ENCODE data around the gene SPG11.

Gene SPG11

GRCh38 chr15:44663410-44664308 is at the start of gene SPG11:
TSS of gene SPG11 (minus strand) at chr15:44663662. CDS start at chr15:44663647, 15 bp downstream.
- H3K4me3 ChIP-seq = peak within 1 kb of the TSS; percentile 92
- peak; percentile 92 for TF ChIP-seq CTCF (IDR thresholded peaks at IDR 0.05)

GRCh38 chr15:44712346-44713005 is 49.0 kb upstream of the SPG11 start:
- no peak for TF ChIP-seq CTCF (IDR thresholded peaks at IDR 0.05)
- DNase-seq (ENCODE audit: low spot score) = peak; percentile 82
- Histone ChIP-seq H3K4me3 (peak overlapping the region; percentile 94), H3K27ac (peak overlapping the region; percentile 96 to 99)

More at GRCh38 chr15:44663410-44664308, at the start of gene SPG11:
- peak; percentile 98 for DNase-seq (ENCODE audit: low spot score)
- peak within 1 kb of the TSS; percentile 94 to 98 for H3K27ac ChIP-seq

- peak overlapping the region; percentile 96 to 99 for H3K27ac ChIP-seq
- DNase-seq (ENCODE audit: low spot score) = no peak
- peak overlapping the region; percentile 94 for H3K4me3 ChIP-seq
- no peak for TF ChIP-seq CTCF (IDR thresholded peaks at IDR 0.05)
These were observed 48.4 kb upstream of the SPG11 start for GRCh38 chr15:44711743-44712345.

GRCh38 chr15:44711096-44711742 is 47.8 kb upstream of the SPG11 start, which contains the start of the genes B2M and PATL2:
TSS of gene B2M (plus strand) at chr15:44711517. CDS start at chr15:44711547, 30 bp downstream.
TSS of gene PATL2 (minus strand) at chr15:44711323. CDS start at chr15:44676490, 34,833 bp downstream.
- H3K27ac ChIP-seq = peak within 1 kb of the TSS; percentile 96 to 99
- H3K4me3 ChIP-seq = peak within 1 kb of the TSS; percentile 94
- TF ChIP-seq CTCF (IDR thresholded peaks at IDR 0.05) = no peak
- peak; percentile 97 for DNase-seq (ENCODE audit: low spot score)

GRCh38 chr15:44710236-44711095 is 47.0 kb upstream of the SPG11 start:
- DNase-seq (ENCODE audit: low spot score) = no peak
- TF ChIP-seq CTCF (IDR thresholded peaks at IDR 0.05) = no peak
- Histone ChIP-seq H3K27ac (peak overlapping the region; percentile 96 to 99), H3K4me3 (peak overlapping the region; percentile 94)
